OCI-LY7 (cell line): Measurements from ENCODE around the gene PTPRT. TPM values are rescaled to one million over a fixed set of nuclear protein-coding genes. Genes with fewer than 3 reads are reported as not detected.

Experiments
- BruUV-seq: library from RNA; stranded (reverse); fragments of 400-500 nt; replicated peaks from 2 replicates; lab custom pipeline; 2021; lab: Mats Ljungman, UMichigan
- CTCF ChIA-PET: fragments of 300-600 bp; sonication (Branson Sonifier 250); formaldehyde crosslinking; loops from one replicate; lab custom pipeline; 2022; ENCODE audit warnings: antibody characterized with exemption; ENCODE audit not compliant: unreplicated experiment; lab: Charles Lee
- POLR2A ChIA-PET: fragments of 300-600 bp; sonication (Branson Sonifier 250); formaldehyde crosslinking; loops from one replicate; lab custom pipeline; 2022; ENCODE audit warnings: antibody characterized with exemption; lab: Charles Lee
- DNase-seq: peaks from one replicate; pipeline ENCODE4 v3.0.0-alpha.2; 2015; ENCODE audit warnings: low spot score
- H2AFZ ChIP-seq: fragments of 200-600 bp; sonication (generic), shearing (Covaris generic); 2 replicates; pipeline ENCODE4 v1.6.1; 2014; ENCODE audit warnings: mild to moderate bottlenecking, antibody characterized with exemption, low read length, moderate library complexity
- H3K27ac ChIP-seq: fragments of 200-600 bp; sonication (generic); 2 replicates; pipeline ENCODE4 v1.5.1; 2014; ENCODE audit warnings: mixed run types, low read depth, mild to moderate bottlenecking, moderate library complexity, low read length, inconsistent platforms; ENCODE audit not compliant: poor library complexity, severe bottlenecking
- H3K36me3 ChIP-seq: fragments of 200-600 bp; sonication (generic); 2 replicates; pipeline ENCODE4 v1.6.1; 2014; ENCODE audit warnings: mild to moderate bottlenecking, antibody characterized with exemption, low read length, moderate library complexity, mixed read lengths; ENCODE audit not compliant: insufficient read depth
- H3K4me1 ChIP-seq: fragments of 200-600 bp; sonication (generic); 2 replicates; pipeline ENCODE4 v1.5.1; 2014; ENCODE audit warnings: mild to moderate bottlenecking, low read length; ENCODE audit not compliant: insufficient read depth, poor library complexity, severe bottlenecking
- H3K4me2 ChIP-seq: fragments of 200-600 bp; sonication (generic); 2 replicates; pipeline ENCODE4 v1.6.1; 2014; ENCODE audit warnings: mild to moderate bottlenecking, low read length
- H3K4me3 ChIP-seq: fragments of 200-600 bp; sonication (generic); 2 replicates; pipeline ENCODE4 v1.5.1; 2014; ENCODE audit warnings: mild to moderate bottlenecking, low read depth, low read length; ENCODE audit not compliant: poor library complexity, severe bottlenecking
- H3K79me2 ChIP-seq: fragments of 200-600 bp; sonication (generic); 2 replicates; pipeline ENCODE4 v1.6.1; 2016; ENCODE audit warnings: low read depth, mild to moderate bottlenecking, low read length, moderate library complexity, mixed read lengths; ENCODE audit not compliant: insufficient read depth
- H3K9me2 ChIP-seq: fragments of 200-600 bp; sonication (generic); 2 replicates; pipeline ENCODE4 v1.6.1; 2016; ENCODE audit warnings: mild to moderate bottlenecking, low read length, mixed read lengths; ENCODE audit not compliant: insufficient read depth
- H3K9me3 ChIP-seq: fragments of 200-600 bp; sonication (generic); 2 replicates; pipeline ENCODE4 v1.6.1; 2014; ENCODE audit warnings: mild to moderate bottlenecking, mixed run types, low read length, mixed read lengths
- H4K20me1 ChIP-seq: fragments of 200-600 bp; sonication (generic); 2 replicates; pipeline ENCODE4 v1.6.1; 2014; ENCODE audit warnings: mild to moderate bottlenecking, antibody characterized with exemption, low read length, moderate library complexity, mixed read lengths; ENCODE audit not compliant: insufficient read depth
- CTCF ChIP-seq: fragments of 200-600 bp; sonication (generic); conservative IDR thresholded peaks from 2 replicates; pipeline ENCODE4 v1.5.1; 2014; ENCODE audit warnings: mild to moderate bottlenecking, antibody characterized with exemption, low read length, moderate library complexity, mixed read lengths
- EZH2phosphoT487 ChIP-seq: fragments of 200-600 bp; sonication (generic); IDR thresholded peaks from 2 replicates; pipeline ENCODE4 v1.6.1; 2018; ENCODE audit warnings: low read depth, borderline replicate concordance, mild to moderate bottlenecking, mixed run types, antibody characterized with exemption, low read length, moderate library complexity, mixed read lengths
- intact Hi-C: fragments of 100-400 bp; cut with micrococcal nuclease; formaldehyde crosslinking; loops from one replicate; pipeline ENCODE4 v1.10.0; 2022; ENCODE audit not compliant: unreplicated experiment
- total RNA-seq, 2 experiments: library from RNA; depleted of rRNA in 1 of 2; stranded (reverse); fragments of >200 nt in 1 of 2; shearing (Covaris generic) in 1 of 2; gene quantifications; 2 replicates each; pipeline ENCODE4 v1.2.3, GENCODE V29; 2014 to 2022

Gene PTPRT
- total RNA-seq, 2 experiments from 2014 or later = not detected

GRCh38 chr20:43229696-43230095 lies 40.0 kb upstream of the PTPRT start:
- Histone ChIP-seq H3K79me2 (no peaks in the 10 kb centered on the region), H4K20me1 (no peaks in the 10 kb centered on the region), H3K4me3 (no peak overlapping the region), H3K4me2 (no peak overlapping the region), H3K4me1 (no peaks in the 10 kb centered on the region), H3K9me2 (no peaks in the 10 kb centered on the region), H3K9me3 (no peaks in the 10 kb centered on the region), H3K27ac (no peak overlapping the region), H3K36me3 (no peaks in the 10 kb centered on the region), H2AFZ (no peak overlapping the region)
- BruUV-seq = no TSS peak
- intact Hi-C loops = no loop called here
- TF ChIP-seq EZH2phosphoT487 (no peak), CTCF (no peak)
- ChIA-PET CTCF (no interaction called here), POLR2A (interaction anchor here (0.6 kb wide), 1 partner anchor 1687 kb away, joined by 4 read pairs; no protein-coding TSS in a partner anchor)
- no peak for DNase-seq

GRCh38 chr20:43220612-43221011 lies 30.9 kb upstream of the PTPRT start:
- no peak for DNase-seq
- Histone ChIP-seq H3K4me3 (no peak overlapping the region), H3K27ac (no peak overlapping the region), H3K9me3 (no peaks in the 10 kb centered on the region), H3K4me1 (no peaks in the 10 kb centered on the region), H3K4me2 (no peak overlapping the region), H3K79me2 (no peaks in the 10 kb centered on the region), H2AFZ (no peak overlapping the region), H3K9me2 (no peaks in the 10 kb centered on the region), H3K36me3 (no peaks in the 10 kb centered on the region), H4K20me1 (no peaks in the 10 kb centered on the region)
- intact Hi-C loops = no loop called here
- TF ChIP-seq CTCF (no peak), EZH2phosphoT487 (no peak)
- CTCF ChIA-PET = no interaction called here
- no TSS peak for BruUV-seq
- POLR2A ChIA-PET = interaction anchor here (0.5 kb wide), 1 partner anchor 8 kb away, joined by 5 read pairs; no protein-coding TSS in a partner anchor

GRCh38 chr20:43210901-43211300 lies 21.2 kb upstream of the PTPRT start:
- intact Hi-C loops = no loop called here
- CTCF ChIA-PET = no interaction called here
- H3K4me3 ChIP-seq = no peak overlapping the region
- no peaks in the 10 kb centered on the region for H4K20me1 ChIP-seq
- no peaks in the 10 kb centered on the region for H3K4me1 ChIP-seq
- no TSS peak for BruUV-seq
- H3K9me3 ChIP-seq = no peaks in the 10 kb centered on the region
- H3K9me2 ChIP-seq = no peaks in the 10 kb centered on the region
- TF ChIP-seq EZH2phosphoT487 (no peak), CTCF (no peak)
- no peak overlapping the region for H3K4me2 ChIP-seq
- no peak overlapping the region for H3K27ac ChIP-seq
- no peaks in the 10 kb centered on the region for H3K79me2 ChIP-seq
- POLR2A ChIA-PET = no interaction called here
- no peak overlapping the region for H2AFZ ChIP-seq
- no peaks in the 10 kb centered on the region for H3K36me3 ChIP-seq
- DNase-seq = no peak
